Panc1 (cell line): ENCODE results near the gene STAT3.

Experiments used
- POLR2AphosphoS5 ChIP-seq: IDR thresholded peaks from 2 replicates; pipeline ENCODE4 v1.6.1; 2012; ENCODE audit warnings: mild to moderate bottlenecking, low read depth, low read length, moderate library complexity
- TCF7L2 ChIP-seq: IDR thresholded peaks from 2 replicates; pipeline ENCODE4 v1.6.1; 2011; ENCODE audit warnings: mild to moderate bottlenecking, low read depth, low read length, inconsistent platforms
- TF ChIP-seq, protein P1 (sequence below): fragments of 450-650 bp; IDR thresholded peaks from 2 replicates; pipeline ENCODE4 v1.5.1; 2017; ENCODE audit warnings: mild to moderate bottlenecking

DNA sequence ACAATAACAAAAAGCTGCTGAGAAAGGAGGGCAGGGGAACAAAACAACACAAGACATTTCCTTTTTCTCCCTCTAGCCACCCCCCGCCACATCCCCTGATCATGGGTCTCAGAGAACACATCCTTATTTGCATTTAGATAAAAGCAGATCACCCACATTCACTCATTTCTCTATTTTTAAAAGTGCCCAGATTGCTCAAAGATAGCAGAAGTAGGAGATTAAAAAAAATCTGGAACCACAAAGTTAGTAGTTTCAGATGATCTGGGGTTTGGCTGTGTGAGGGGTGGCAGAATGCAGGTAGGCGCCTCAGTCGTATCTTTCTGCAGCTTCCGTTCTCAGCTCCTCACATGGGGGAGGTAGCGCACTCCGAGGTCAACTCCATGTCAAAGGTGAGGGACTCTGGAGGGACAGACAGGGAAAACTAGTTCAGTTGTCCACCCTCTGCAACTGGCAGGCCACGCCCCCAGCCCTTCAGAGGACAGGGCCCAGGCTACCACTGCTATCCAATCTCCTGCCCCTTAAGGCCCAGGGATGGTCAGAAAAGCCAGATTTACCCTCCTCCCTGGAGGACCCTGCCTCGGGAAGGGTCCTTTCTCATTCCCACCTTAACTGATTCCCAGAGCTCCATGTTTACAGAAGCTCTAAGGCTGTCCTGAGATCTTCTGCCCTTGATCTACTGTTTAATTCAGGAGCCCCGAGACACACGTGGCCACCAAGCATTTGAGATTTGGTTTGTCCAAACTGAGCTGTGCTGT, 72.7 kb downstream of the STAT3 start:
- TF ChIP-seq, protein P1, sequence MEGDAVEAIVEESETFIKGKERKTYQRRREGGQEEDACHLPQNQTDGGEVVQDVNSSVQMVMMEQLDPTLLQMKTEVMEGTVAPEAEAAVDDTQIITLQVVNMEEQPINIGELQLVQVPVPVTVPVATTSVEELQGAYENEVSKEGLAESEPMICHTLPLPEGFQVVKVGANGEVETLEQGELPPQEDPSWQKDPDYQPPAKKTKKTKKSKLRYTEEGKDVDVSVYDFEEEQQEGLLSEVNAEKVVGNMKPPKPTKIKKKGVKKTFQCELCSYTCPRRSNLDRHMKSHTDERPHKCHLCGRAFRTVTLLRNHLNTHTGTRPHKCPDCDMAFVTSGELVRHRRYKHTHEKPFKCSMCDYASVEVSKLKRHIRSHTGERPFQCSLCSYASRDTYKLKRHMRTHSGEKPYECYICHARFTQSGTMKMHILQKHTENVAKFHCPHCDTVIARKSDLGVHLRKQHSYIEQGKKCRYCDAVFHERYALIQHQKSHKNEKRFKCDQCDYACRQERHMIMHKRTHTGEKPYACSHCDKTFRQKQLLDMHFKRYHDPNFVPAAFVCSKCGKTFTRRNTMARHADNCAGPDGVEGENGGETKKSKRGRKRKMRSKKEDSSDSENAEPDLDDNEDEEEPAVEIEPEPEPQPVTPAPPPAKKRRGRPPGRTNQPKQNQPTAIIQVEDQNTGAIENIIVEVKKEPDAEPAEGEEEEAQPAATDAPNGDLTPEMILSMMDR: no peak
- no peak for TF ChIP-seq TCF7L2
- no peak for TF ChIP-seq POLR2AphosphoS5
